ENCODE data around the gene ADAMTS1. TPM values are rescaled to one million over a fixed set of nuclear protein-coding genes. Genes with fewer than 3 reads are reported as not detected.

The ADAMTS1 gene
- total and polyA plus RNA-seq, 2 experiments from 2014 or later, result 166 to 211 TPM

DNA sequence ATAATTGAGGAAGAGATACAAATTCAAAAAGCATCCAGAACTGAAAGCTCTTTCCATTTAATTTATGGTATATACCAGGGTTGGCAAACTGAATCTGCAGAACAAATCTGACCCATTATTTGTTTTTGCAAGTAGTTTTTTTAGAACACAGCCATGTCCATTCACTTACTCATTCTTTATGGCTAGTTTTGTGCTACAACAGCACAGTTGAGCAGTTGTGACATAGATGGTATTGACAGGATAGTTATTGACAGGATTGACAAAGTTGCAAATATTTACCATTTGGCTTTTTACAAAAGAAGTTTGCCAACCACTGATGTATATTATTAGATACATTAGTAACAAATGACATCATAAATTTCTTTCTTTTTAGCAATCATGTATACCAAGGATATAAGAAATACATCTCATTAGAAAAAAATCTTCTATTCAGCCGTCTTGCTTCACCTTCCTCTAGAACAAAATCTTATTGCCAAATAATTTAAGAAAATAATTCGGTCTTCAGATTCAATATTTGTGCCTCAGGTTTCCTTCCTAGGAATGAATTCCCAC lies 9.4 kb downstream of the ADAMTS1 start:
- in situ Hi-C loops (cut with MboI), result no loop called here
- H3K36me3 ChIP-seq (ENCODE audit: low read depth), result peaks cover 44% of the 10 kb centered on the region
- peak; percentile 42 for DNase-seq
- 0 out of 2 replicates have a peak, but pooled peaks cover 7% of the 10 kb centered on the region for H3K79me2 ChIP-seq (ENCODE audit: insufficient read depth)
- no peaks in the 10 kb centered on the region for H3K9me3 ChIP-seq (ENCODE audit: low read depth)
- peaks cover 10% of the 10 kb centered on the region; the same call in 1 of the 2 replicates for H4K20me1 ChIP-seq (ENCODE audit: insufficient read depth)
- H3K4me1 ChIP-seq (ENCODE audit: insufficient read depth), result peaks cover 45% of the 10 kb centered on the region
- no peak overlapping the region for H3K4me3 ChIP-seq
- H3K4me2 ChIP-seq (ENCODE audit: unreplicated experiment), result peak overlapping the region; percentile 13
- H3K9me2 ChIP-seq (ENCODE audit: insufficient read depth), result no peaks in the 10 kb centered on the region
- TF ChIP-seq EZH2phosphoT487 (IDR thresholded peaks at IDR 0.05; ENCODE audit: insufficient read depth, low read depth), result no peak
- TF ChIP-seq EZH2 (IDR thresholded peaks at IDR 0.05; ENCODE audit: insufficient read depth, poor library complexity, severe bottlenecking), result no peak
- H2AFZ ChIP-seq, result no peak overlapping the region
- H3K9ac ChIP-seq, result no peak overlapping the region
- peak overlapping the region; percentile 36 for H3K27ac ChIP-seq
- no peaks in the 10 kb centered on the region for H3K27me3 ChIP-seq (replicated peaks; ENCODE audit: insufficient read depth)
- WGBS, 2 experiments (ENCODE audit: low coverage in 1 of 2, low lambda C conversion rate in 2 of 2, missing lambda C conversion rate in 2 of 2), result 46 to 50% methylated on average over 2 of the region's 2 CpGs
- H3F3A ChIP-seq (ENCODE audit: insufficient read depth), result peaks cover 72% of the 10 kb centered on the region

DNA sequence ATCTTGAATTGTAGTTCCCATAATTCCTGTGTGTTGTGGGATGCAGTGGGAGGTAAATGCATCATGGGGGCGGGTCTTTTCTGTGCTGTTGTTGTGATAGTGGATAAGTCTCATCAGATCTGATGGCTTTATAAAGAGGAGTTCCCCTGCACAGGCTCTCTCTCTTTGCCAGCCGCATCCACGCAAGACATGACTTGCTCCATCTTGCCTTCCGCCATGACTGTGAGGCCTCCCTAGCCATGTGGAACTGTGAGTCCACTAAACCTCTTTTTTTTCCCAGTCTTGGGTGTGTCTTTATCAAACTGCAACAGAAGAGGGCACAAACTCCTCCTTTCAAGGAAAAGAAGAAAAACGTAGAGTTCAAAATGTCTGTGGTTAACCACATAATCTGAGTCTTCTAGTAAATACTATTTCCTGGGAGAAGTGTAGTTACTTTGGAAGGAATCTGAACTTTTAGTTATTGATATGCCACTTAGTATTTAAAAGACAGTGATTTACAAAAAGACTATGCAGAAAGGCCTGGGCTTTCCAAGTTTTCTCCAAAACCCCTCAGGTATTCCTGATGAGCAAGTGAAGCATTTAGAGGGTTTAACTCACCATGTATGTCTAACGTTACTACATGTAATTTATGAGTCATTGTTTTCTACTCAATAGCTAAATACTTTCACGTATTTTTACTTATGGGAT lies 10.0 kb downstream of the ADAMTS1 start:
- H3K9me2 ChIP-seq (ENCODE audit: insufficient read depth), result no peaks in the 10 kb centered on the region
- H3K27me3 ChIP-seq (replicated peaks; ENCODE audit: insufficient read depth), result no peaks in the 10 kb centered on the region
- in situ Hi-C loops (cut with MboI), result no loop called here
- DNase-seq, result peak; percentile 81
- no peak overlapping the region for H3K4me3 ChIP-seq
- H4K20me1 ChIP-seq (ENCODE audit: insufficient read depth), result peaks cover 10% of the 10 kb centered on the region; the same call in 1 of the 2 replicates
- peaks cover 40% of the 10 kb centered on the region for H3K4me1 ChIP-seq (ENCODE audit: insufficient read depth)
- peak overlapping the region; percentile 13 for H3K4me2 ChIP-seq (ENCODE audit: unreplicated experiment)
- H3K27ac ChIP-seq, result peak overlapping the region; percentile 36
- peaks cover 66% of the 10 kb centered on the region for H3F3A ChIP-seq (ENCODE audit: insufficient read depth)
- no peak overlapping the region for H2AFZ ChIP-seq
- H3K36me3 ChIP-seq (ENCODE audit: low read depth), result peaks cover 38% of the 10 kb centered on the region
- no peak overlapping the region for H3K9ac ChIP-seq
- WGBS, 2 experiments (ENCODE audit: low coverage in 1 of 2, low lambda C conversion rate in 2 of 2, missing lambda C conversion rate in 2 of 2), result 41 to 44% methylated on average over 7 of the region's 7 CpGs
- TF ChIP-seq EZH2phosphoT487 (IDR thresholded peaks at IDR 0.05; ENCODE audit: insufficient read depth, low read depth) (no peak), EZH2 (IDR thresholded peaks at IDR 0.05; ENCODE audit: insufficient read depth, poor library complexity, severe bottlenecking) (no peak)
- H3K79me2 ChIP-seq (ENCODE audit: insufficient read depth), result 0 out of 2 replicates have a peak, but pooled peaks cover 2% of the 10 kb centered on the region
- no peaks in the 10 kb centered on the region for H3K9me3 ChIP-seq (ENCODE audit: low read depth)

DNA sequence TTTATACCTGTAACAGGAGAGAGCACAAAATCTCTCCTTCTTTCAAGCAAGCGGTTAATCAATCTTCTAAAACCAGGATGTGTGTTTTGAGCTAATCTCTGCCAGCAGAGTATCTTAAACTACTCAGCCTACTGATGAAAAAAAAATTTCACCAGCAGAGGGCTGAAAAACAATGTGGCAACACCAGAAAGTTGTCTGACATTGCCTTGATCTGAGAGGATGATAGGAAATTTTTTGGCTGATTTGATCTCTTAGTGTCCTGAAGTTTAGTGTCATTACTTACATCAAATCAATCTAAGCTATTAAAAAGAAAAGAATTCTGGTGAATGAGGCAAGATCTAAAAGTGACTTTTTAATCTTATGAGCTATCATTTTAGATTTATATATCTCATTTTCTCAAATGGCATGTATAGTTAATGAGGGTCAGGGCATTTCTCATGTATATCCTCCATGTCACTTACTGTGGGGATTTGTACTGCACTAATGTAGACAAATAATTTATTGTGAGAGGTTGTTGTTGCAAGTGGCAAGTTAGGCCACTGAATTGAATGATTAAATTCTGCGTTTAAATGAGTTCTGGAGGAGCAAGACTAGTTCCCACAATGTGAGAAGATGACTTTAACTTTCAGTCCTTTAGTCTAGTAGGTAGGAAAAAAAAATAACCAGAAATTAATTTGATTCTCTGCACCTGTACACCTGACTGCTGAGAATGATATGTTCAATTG lies 10.9 kb downstream of the ADAMTS1 start:
- H3K4me2 ChIP-seq (ENCODE audit: unreplicated experiment), result no peak overlapping the region
- H3K9me3 ChIP-seq (ENCODE audit: low read depth), result no peaks in the 10 kb centered on the region
- 99 to 100% methylated on average over 2 of the region's 2 CpGs for WGBS, 2 experiments (ENCODE audit: low coverage in 1 of 2, low lambda C conversion rate in 2 of 2, missing lambda C conversion rate in 2 of 2)
- H3K27me3 ChIP-seq (replicated peaks; ENCODE audit: insufficient read depth), result no peaks in the 10 kb centered on the region
- no peak overlapping the region for H2AFZ ChIP-seq
- peak overlapping the region; percentile 36 for H3K27ac ChIP-seq
- no peak overlapping the region for H3K4me3 ChIP-seq
- H3K9me2 ChIP-seq (ENCODE audit: insufficient read depth), result no peaks in the 10 kb centered on the region
- peaks cover 10% of the 10 kb centered on the region; the same call in 1 of the 2 replicates for H4K20me1 ChIP-seq (ENCODE audit: insufficient read depth)
- in situ Hi-C loops (cut with MboI), result no loop called here
- H3K4me1 ChIP-seq (ENCODE audit: insufficient read depth), result peaks cover 32% of the 10 kb centered on the region
- no peak overlapping the region for H3K9ac ChIP-seq
- peak; percentile 54 for DNase-seq
- no peak for TF ChIP-seq EZH2 (IDR thresholded peaks at IDR 0.05; ENCODE audit: insufficient read depth, poor library complexity, severe bottlenecking)
- no peak for TF ChIP-seq EZH2phosphoT487 (IDR thresholded peaks at IDR 0.05; ENCODE audit: insufficient read depth, low read depth)
- H3K79me2 ChIP-seq (ENCODE audit: insufficient read depth), result no peaks in the 10 kb centered on the region
- peaks cover 29% of the 10 kb centered on the region for H3K36me3 ChIP-seq (ENCODE audit: low read depth)
- peaks cover 58% of the 10 kb centered on the region for H3F3A ChIP-seq (ENCODE audit: insufficient read depth)

DNA sequence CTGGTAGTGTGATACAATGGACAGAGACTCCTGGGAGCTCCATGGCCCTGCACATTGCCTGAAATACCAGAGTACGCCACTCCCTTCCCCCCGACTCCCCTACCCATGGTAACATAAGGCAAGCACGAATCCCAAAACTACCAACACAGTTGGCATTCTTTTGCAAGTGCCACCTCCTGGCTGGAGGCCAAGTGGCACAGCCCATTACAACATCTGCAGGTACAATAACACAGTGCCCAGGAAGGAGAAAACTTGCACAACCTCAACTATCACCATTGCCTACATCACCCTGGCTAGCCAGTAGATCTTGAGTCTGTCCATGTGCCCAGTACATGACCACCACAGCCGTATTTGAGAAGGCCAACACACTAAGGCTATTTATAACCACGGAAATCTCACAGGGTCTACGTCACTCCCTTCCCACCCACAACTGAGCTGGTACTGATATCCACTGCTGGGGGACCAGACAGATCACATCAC lies 11.7 kb downstream of the ADAMTS1 start:
- H3K27ac ChIP-seq, result no peak overlapping the region
- no peaks in the 10 kb centered on the region for H3K27me3 ChIP-seq (replicated peaks; ENCODE audit: insufficient read depth)
- peaks cover 21% of the 10 kb centered on the region for H3K36me3 ChIP-seq (ENCODE audit: low read depth)
- H3K4me2 ChIP-seq (ENCODE audit: unreplicated experiment), result no peak overlapping the region
- H3F3A ChIP-seq (ENCODE audit: insufficient read depth), result peaks cover 50% of the 10 kb centered on the region
- H3K9me3 ChIP-seq (ENCODE audit: low read depth), result no peaks in the 10 kb centered on the region
- in situ Hi-C loops (cut with MboI), result no loop called here
- TF ChIP-seq EZH2phosphoT487 (IDR thresholded peaks at IDR 0.05; ENCODE audit: insufficient read depth, low read depth), result no peak
- peaks cover 7% of the 10 kb centered on the region; the same call in 1 of the 2 replicates for H4K20me1 ChIP-seq (ENCODE audit: insufficient read depth)
- WGBS, 2 experiments (ENCODE audit: low coverage in 1 of 2, low lambda C conversion rate in 2 of 2, missing lambda C conversion rate in 2 of 2), result 90 to 92% methylated on average over 6 of the region's 6 CpGs
- peaks cover 26% of the 10 kb centered on the region for H3K4me1 ChIP-seq (ENCODE audit: insufficient read depth)
- DNase-seq, result no peak
- no peak overlapping the region for H3K4me3 ChIP-seq
- H3K9ac ChIP-seq, result no peak overlapping the region
- no peak overlapping the region for H2AFZ ChIP-seq
- no peaks in the 10 kb centered on the region for H3K79me2 ChIP-seq (ENCODE audit: insufficient read depth)
- no peaks in the 10 kb centered on the region for H3K9me2 ChIP-seq (ENCODE audit: insufficient read depth)
